ENCODE data around the gene OR10R2.
"Not testable (repeated sequence)": the region's sequence is repeated elsewhere in the genome, so short reads cannot be mapped to it uniquely, and the experiment has no call there.

The OR10R2 gene

GRCh38 chr1:158471920-158472319 lies at the start of gene OR10R2:
OR10R2 (plus strand) TSS chr1:158472220; CDS start chr1:158472326, 106 bp downstream.
- DNase-seq (ENCODE audit: low read depth): no peak

GRCh38 chr1:158425027-158425426 lies 47.0 kb upstream of the OR10R2 start:
- no peak for DNase-seq (ENCODE audit: low read depth)

GRCh38 chr1:158426137-158426536 lies 45.9 kb upstream of the OR10R2 start, which contains the start of gene OR10K2:
OR10K2 (minus strand) TSS chr1:158426237; CDS start chr1:158420866, 5,371 bp downstream.
- no peak for DNase-seq (ENCODE audit: low read depth)

- DNase-seq (ENCODE audit: low read depth): not testable (repeated sequence)
Measured at GRCh38 chr1:158430163-158430562, 41.9 kb upstream of the OR10R2 start.

- no peak for DNase-seq (ENCODE audit: low read depth)
Measured at GRCh38 chr1:158434741-158435140, 37.3 kb upstream of the OR10R2 start.

GRCh38 chr1:158445376-158445775 lies 26.6 kb upstream of the OR10R2 start:
- DNase-seq (ENCODE audit: low read depth): no peak

- DNase-seq (ENCODE audit: low read depth): no peak
Measured at GRCh38 chr1:158454537-158454936, 17.5 kb upstream of the OR10R2 start.

GRCh38 chr1:158457246-158457645 lies 14.8 kb upstream of the OR10R2 start:
- DNase-seq (ENCODE audit: low read depth): no peak

- DNase-seq (ENCODE audit: low read depth): no peak
Measured at GRCh38 chr1:158458263-158458662, 13.8 kb upstream of the OR10R2 start.

- DNase-seq (ENCODE audit: low read depth): no peak
Measured at GRCh38 chr1:158461534-158461933, 10.5 kb upstream of the OR10R2 start, which contains the start of gene OR10K1. OR10K1 (plus strand) TSS chr1:158461834; CDS start chr1:158465562, 3,728 bp downstream.

- DNase-seq (ENCODE audit: low read depth): no peak
Measured at GRCh38 chr1:158485455-158485854, 13.4 kb downstream of the OR10R2 start.

- no peak for DNase-seq (ENCODE audit: low read depth)
Measured at GRCh38 chr1:158491316-158491715, 19.3 kb downstream of the OR10R2 start.

- no peak for DNase-seq (ENCODE audit: low read depth)
Measured at GRCh38 chr1:158493054-158493453, 21.0 kb downstream of the OR10R2 start.

GRCh38 chr1:158494796-158495195 lies 22.8 kb downstream of the OR10R2 start:
- no peak for DNase-seq (ENCODE audit: low read depth)

GRCh38 chr1:158496374-158496773 lies 24.4 kb downstream of the OR10R2 start:
- no peak for DNase-seq (ENCODE audit: low read depth)

GRCh38 chr1:158506369-158506987 lies 34.5 kb downstream of the OR10R2 start:
- peak; percentile 4 for DNase-seq (ENCODE audit: low read depth)

- no peak for DNase-seq (ENCODE audit: low read depth)
Measured at GRCh38 chr1:158507511-158507910, 35.5 kb downstream of the OR10R2 start.

GRCh38 chr1:158509471-158510156 lies 37.6 kb downstream of the OR10R2 start:
- DNase-seq (ENCODE audit: low read depth): no peak

- DNase-seq (ENCODE audit: low read depth): no peak
Measured at GRCh38 chr1:158516966-158517365, 44.9 kb downstream of the OR10R2 start.

- DNase-seq (ENCODE audit: low read depth): no peak
Measured at GRCh38 chr1:158520021-158520420, 48.0 kb downstream of the OR10R2 start.

- DNase-seq (ENCODE audit: low read depth): no peak
Measured at GRCh38 chr1:158520955-158521665, 49.1 kb downstream of the OR10R2 start.

- no peak for DNase-seq (ENCODE audit: low read depth)
Measured at GRCh38 chr1:158521666-158522058, 49.6 kb downstream of the OR10R2 start.

Data from amniotic epithelial cell (primary cell).